ENCODE measurements around the gene KRT71.
"Not testable (repeated sequence)": the region's sequence is repeated elsewhere in the genome, so short reads cannot be mapped to it uniquely, and the experiment has no call there.

Gene KRT71

DNA sequence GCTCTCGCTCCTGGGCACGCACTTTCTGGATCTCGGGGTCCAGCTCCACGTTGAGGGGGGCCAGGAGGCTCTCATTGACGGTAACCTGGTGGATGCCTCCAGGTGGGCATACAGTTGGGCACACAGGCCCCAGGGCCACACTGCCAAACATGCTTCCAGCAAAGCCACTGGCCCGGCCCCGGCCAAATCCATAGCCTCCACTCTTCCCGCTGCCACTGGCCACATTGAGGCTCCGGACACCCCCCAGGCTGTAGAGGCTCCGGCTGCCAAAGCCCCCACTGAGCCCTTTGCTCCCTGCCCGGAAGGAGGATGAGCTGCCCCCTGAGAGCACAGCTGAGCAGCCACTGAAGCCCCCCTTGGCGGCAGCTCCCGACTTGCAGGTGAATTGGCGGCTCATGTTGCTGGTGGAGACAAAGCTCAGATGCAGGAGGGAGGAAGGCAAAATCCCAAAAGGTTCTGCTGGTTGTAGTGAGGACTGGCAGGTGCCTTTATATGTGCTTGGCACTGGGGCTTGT lies at the start of gene KRT71:
Gene KRT71, minus strand, starts transcription at position 465 of the 515 bp plus-strand sequence. Its CDS starts 68 bp downstream, at position 397.
- no peak for FAIRE-seq

DNA sequence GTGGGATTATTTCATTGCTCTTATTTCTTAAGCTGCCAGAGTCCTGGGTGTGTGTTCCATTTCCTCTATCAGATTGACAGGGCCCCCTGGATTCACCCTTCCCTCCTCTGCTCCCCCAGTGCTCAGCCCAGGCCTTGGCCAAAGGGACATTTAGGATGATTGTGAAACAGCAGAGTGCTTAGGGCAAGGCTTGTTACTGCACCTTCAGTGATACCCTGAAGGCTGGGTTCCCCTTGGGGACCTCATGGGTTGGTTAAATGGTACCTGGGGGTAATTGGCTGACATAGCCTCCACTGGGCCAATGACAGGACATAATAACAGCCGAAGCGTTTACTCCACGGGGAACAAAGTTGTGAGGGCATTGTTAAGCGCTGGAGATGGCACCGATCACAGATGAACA lies 49.6 kb upstream of the KRT71 start:
- no peak for FAIRE-seq

DNA sequence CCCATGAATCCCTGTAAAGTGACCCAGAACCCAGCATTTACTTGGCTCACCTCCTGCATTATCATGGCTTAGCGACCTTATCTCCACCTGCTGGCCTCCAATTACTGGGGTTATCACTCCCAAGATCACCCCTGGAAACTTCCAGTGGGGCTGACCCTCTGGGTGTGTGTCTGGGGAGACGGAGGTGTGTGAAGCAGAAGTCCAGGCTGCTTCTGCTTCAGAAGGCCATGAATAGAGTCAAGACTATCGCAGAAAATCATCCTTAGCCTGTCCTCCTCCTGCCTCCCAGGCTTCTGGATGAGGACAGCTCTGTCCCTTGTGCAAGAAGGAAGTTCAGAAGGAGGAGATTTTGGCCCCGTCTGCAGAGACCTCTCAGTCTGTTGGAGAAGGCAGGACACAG lies 48.7 kb upstream of the KRT71 start:
- no peak for FAIRE-seq

DNA sequence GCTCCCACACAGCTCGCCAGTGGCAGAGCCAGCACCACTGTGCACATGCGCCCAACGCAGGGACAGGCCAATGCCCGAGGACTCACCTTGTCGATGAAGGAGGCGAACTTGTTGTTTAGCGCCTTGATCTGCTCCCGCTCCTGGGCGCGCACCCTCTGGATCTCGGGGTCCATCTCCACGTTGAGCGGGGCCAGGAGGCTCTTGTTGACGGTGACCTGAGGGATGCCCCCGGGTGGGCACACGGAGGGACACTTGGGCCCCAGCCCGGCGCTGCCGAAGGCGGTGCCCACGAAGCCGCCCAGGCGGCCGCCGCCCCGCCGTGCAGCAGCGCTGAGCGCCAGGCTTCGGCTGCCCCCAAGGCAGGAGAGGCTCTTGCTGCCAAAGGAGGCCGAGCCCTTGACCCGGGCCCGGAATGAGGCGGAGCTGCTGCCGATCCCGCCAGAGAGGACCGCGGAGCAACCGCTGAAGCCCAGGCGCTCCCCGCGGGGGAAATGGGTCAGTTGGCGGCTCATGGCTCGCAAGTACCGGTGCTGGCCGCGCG lies 48.1 kb upstream of the KRT71 start, which contains the start of gene KRT72:
Gene KRT72, minus strand, starts transcription at position 523 of the 541 bp plus-strand sequence. Its CDS starts 11 bp downstream, at position 512.
- no peak for FAIRE-seq

DNA sequence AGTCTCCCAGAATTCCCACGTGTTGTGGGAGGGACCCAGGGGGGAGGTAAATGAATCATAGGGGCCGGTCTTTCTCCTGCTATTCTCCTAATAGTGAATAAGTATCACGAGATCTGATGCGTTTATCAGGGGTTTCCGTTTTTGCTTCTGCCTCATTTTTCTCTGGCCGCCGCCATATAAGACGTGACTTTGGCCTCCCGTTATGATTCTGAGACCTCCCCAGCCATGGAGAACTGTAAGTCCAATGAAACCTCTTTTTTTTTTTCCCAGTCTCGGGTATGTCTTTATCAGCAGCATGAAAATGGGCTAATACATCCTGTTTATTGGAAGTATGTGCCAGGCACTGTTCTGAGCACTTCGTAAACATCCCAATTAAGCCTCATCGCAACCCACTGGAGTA lies 47.5 kb upstream of the KRT71 start:
- no peak for FAIRE-seq

DNA sequence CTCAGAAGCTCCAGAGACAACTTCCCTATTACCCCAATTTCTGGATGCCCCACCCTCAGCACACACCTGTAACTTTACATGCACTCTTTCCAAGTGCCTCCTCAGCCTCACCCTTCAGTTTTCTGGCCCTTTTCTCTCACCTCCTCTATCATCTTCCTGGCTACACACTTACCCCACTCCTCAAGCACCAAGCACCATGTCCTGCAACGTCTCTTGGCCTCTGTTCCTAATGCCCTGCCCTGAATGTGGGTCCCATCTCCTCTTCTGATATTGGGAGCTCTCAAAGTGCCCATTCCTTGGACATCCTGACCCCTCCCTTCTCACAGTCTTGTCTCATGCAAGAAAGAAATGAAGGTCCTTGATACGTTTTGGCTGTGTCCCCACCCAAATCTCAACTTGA lies 47.1 kb upstream of the KRT71 start:
- FAIRE-seq = no peak

- no peak for FAIRE-seq
Measured at GRCh38 chr12:52598966-52599365, 46.0 kb upstream of the KRT71 start.

DNA sequence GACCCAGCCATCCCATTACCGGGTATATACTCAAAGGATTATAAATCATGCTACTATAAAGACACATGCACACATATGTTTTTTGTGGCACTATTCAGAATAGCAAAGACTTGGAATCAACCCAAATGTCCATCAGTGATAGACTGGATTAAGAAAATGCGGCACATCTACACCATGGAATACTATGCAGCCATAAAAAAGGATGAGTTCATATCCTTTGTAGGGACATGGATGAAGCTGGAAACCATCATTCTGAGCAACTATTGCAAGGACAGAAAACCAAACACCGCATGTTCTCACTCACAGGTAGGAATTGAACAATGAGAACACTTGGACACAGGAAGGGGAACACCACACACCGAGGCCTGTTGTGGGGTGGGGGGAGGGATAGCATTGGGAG lies 41.3 kb upstream of the KRT71 start:
- not testable (repeated sequence) for FAIRE-seq

GRCh38 chr12:52591521-52591920 lies 38.6 kb upstream of the KRT71 start:
- no peak for FAIRE-seq

DNA sequence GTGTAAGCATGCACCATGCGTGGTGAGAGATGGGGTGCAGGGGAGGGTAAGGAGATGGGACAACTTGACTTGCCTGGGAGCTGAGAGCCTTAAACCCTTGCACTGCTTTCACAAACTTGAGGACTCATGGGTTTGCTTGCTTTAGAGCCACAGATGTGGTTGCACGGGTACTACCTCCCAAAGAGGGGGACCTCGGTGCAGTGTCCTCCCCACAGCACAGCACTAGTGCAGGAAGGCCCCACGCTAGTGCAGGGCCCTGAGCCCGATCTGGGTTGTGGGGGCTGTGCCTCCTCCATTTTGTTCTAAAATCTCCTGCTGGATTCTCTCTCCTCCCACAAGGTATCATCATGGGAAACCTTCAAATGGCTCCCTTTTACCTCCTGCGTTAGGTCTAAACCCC lies 37.1 kb upstream of the KRT71 start:
- no peak for FAIRE-seq

DNA sequence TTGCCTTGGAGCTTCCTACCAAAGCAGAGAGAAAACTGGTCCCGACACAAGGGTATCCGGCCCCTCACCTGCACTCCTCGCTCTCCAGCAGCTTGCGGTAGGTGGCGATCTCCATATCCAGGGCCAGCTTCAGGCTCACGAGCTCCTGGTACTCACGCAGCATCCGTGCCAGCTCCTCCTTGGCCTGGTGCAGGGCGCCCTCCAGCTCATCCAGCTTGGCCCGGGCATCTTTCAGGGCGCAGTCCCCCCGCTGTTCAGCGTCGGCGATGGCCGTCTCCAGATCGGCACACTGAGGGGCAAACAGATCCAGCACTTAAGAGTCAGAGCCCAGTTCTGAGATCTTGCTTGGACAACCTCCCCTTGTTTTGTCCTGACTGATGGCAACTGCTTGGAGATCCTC lies 34.6 kb upstream of the KRT71 start:
- FAIRE-seq = no peak

DNA sequence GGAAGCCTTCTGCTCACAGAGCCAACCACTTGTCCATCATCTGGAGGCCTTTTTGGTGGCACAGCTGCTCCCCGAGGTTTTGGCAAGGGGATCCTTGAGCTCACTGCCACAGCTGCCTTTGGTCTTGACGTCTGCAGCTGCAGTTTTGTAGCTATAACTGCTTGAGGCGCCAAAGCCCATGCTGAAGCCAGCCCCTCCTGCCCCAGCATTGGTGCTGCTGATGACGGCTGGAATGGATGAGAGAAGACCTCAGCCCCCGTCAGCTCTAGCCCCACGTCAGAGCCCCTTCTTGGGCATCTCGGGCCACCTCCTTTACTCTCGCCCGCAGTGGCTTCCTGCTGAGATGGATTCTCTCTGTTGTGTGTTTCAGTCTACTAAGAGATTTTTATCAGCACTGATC lies 33.0 kb upstream of the KRT71 start:
- no peak for FAIRE-seq

- FAIRE-seq = no peak
Measured at GRCh38 chr12:52585066-52585465, 32.1 kb upstream of the KRT71 start.

GRCh38 chr12:52584156-52584682 lies 31.3 kb upstream of the KRT71 start:
- no peak for FAIRE-seq

DNA sequence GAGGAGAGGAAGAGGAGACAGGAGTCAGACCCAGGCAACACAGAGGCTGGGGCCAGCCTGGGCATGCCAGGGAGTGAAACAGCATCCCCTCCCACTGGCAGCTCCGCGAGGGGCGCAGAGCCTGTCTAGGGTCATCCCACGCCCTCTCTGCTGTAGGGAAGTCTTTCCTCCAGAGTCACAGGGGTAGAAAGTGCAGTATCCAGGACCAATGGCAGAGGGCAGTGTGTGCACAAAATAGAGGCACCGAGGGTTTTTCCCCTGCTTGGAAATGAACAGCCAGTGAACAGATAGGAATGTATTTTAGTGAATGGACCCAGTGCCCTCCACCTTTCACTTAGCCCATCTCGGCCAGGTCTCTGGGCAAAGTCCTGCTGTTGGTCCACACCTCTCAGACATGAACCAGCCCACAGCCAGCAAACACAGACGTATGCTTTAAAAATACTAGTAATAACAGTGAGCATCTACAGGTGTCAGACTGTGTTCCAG lies 30.1 kb upstream of the KRT71 start:
- no peak for FAIRE-seq

DNA sequence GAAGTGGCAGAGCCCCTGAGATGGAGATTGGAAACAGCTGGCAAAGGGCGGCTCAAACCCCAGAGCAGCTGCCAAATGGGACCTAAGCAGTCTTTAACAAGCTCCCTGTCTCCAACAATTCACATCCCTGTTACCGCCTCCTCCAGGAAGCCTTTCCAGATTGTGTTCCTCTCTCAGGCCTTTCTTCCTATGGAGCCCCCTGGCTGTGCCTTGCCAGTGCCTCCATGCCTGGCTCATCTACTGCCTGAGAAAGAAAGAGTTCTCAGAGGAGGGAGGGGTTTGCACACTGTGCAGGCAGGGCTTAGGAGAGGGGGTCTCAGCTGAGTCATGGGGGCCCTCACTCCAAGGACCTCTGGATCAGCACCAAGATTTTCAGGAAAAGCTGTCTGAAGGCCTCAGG lies 29.5 kb upstream of the KRT71 start:
- FAIRE-seq = no peak

DNA sequence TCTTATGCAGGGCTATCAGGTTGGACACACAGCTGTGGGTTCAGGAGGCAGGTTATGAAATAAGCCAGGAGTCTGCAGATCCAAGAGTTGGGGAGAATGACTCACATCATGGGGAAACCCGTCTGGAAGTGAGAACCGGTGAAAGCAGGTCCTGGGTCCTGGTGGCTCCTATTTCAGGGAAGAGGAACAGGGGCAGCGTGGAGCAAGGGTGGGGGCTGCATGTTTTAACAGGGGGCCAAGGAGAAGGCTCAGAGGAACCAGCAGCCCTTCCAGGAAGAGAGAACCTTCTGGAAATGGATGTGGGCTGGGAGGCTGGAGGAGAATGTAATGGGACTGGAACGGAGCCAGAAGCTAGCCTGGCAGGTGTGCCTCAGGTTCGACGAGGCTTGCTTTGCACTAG lies 28.5 kb upstream of the KRT71 start:
- FAIRE-seq = no peak

GRCh38 chr12:52581066-52581465 lies 28.1 kb upstream of the KRT71 start:
- no peak for FAIRE-seq

GRCh38 chr12:52580496-52580895 lies 27.6 kb upstream of the KRT71 start:
- FAIRE-seq = no peak

GRCh38 chr12:52579468-52580465 lies 26.8 kb upstream of the KRT71 start:
- no peak for FAIRE-seq

DNA sequence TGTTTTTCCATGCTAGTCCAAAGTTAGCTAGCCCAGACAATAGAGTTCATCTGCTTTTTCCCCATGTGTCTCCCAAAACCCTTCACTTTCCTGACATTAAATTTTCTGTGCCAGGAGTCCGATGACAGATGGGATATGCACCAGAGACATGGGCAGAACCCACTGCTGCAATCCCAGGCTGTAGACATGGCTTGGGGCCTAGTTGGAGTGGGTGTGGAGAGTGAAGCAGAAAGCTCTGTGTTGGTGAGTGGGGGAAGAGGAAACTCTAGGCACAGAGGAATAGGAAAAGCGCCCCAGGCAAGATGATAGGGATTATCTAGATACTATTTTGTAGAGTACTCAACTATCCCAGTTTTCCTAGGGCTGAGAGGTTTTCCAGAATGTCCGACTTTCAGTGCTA lies 25.5 kb upstream of the KRT71 start:
- FAIRE-seq = no peak

- FAIRE-seq = no peak
Measured at GRCh38 chr12:52577316-52577715, 24.4 kb upstream of the KRT71 start.

- FAIRE-seq = no peak
Measured at GRCh38 chr12:52575948-52576347, 23.0 kb upstream of the KRT71 start.

DNA sequence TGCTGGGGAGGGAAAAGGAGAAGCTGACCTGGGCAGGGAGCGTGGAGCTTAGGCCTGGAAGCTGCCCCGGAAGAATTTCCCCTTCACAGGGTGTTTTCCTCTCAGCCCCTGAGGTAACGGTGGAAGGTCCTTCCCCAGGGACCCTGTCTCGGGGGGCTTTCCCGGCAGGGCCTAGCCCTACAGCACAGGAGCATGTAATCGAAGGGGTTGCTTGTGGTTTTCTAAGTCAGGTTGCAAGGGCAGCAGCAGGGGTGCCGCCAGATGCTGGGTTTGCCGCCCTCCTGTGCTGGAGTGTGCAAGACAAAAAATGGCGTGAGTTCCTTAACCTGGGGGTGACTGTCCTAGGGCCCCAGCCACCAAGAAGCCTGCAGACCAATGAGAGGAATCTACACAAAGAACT lies 22.3 kb upstream of the KRT71 start:
- no peak for FAIRE-seq

All from A204.1 (cell line).